Measurements from ENCODE around the gene SLC25A23.

DNA sequence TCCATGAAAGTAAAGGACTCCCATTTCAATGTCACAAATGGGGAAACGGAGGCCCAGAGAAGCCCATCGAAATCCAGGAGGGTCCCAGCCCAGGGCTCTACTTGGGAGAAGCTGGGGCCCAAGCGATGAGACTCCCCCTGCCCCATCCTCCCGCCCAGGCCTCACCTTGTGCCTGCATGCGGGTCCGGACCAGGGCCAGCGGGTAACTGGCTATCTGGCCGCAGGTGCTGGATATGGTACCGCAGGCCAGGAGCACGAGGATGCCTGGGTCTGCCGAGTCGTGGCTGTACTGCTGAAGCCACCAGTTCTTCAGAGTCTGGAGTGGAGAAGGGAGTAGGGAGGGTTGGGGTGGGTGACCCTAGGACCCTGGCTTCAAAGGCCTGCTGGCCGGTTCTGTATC, 15.6 kb downstream of the SLC25A23 start:
- TF ChIP-seq CTCF (IDR thresholded peaks at IDR 0.05 in 8 of 11, conservative IDR thresholded peaks at IDR 0.05 in 3 of 11), result no peak
- no peak for TF ChIP-seq POLR2AphosphoS5 (IDR thresholded peaks at IDR 0.05)
- no peak for TF ChIP-seq POLR2A (IDR thresholded peaks at IDR 0.05)

Data from spleen (tissue), 7 donors.